ENCODE data around the gene TMEM235. TPM values are rescaled to one million over a fixed set of nuclear protein-coding genes. Genes with fewer than 3 reads are reported as not detected.

The TMEM235 gene
- total RNA-seq, 1 donor from 2014 or later, result not detected

GRCh38 chr17:78214016-78214705 is 17.3 kb upstream of the TMEM235 start, which contains the start of gene BIRC5:
TSS of gene BIRC5 (plus strand) at chr17:78214253. CDS start at chr17:78214317, 64 bp downstream.
- peak; percentile 100 for ATAC-seq
- intact Hi-C loops (cut with DNase I), result no loop called here
- DNase-seq (ENCODE audit: low spot score), result peak; percentile 93

DNA sequence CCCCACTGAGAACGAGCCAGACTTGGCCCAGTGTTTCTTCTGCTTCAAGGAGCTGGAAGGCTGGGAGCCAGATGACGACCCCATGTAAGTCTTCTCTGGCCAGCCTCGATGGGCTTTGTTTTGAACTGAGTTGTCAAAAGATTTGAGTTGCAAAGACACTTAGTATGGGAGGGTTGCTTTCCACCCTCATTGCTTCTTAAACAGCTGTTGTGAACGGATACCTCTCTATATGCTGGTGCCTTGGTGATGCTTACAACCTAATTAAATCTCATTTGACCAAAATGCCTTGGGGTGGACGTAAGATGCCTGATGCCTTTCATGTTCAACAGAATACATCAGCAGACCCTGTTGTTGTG is 16.7 kb upstream of the TMEM235 start:
- no peak for DNase-seq (ENCODE audit: low spot score)
- intact Hi-C loops (cut with DNase I), result no loop called here
- no peak for ATAC-seq

GRCh38 chr17:78219396-78220150 is 11.9 kb upstream of the TMEM235 start:
- ATAC-seq, result no peak
- intact Hi-C loops (cut with DNase I), result no loop called here
- DNase-seq (ENCODE audit: low spot score), result no peak

DNA sequence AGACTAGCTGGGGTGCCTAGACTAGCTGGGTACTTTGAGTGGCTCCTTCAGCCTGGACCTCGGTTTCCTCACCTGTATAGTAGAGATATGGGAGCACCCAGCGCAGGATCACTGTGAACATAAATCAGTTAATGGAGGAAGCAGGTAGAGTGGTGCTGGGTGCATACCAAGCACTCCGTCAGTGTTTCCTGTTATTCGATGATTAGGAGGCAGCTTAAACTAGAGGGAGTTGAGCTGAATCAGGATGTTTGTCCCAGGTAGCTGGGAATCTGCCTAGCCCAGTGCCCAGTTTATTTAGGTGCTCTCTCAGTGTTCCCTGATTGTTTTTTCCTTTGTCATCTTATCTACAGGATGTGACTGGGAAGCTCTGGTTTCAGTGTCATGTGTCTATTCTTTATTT is 8.4 kb upstream of the TMEM235 start:
- no peak for ATAC-seq
- intact Hi-C loops (cut with DNase I), result no loop called here
- DNase-seq (ENCODE audit: low spot score), result no peak

DNA sequence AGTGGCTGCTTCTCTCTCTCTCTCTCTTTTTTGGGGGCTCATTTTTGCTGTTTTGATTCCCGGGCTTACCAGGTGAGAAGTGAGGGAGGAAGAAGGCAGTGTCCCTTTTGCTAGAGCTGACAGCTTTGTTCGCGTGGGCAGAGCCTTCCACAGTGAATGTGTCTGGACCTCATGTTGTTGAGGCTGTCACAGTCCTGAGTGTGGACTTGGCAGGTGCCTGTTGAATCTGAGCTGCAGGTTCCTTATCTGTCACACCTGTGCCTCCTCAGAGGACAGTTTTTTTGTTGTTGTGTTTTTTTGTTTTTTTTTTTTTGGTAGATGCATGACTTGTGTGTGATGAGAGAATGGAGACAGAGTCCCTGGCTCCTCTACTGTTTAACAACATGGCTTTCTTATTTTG is 7.7 kb upstream of the TMEM235 start:
- ATAC-seq (no peak), DNase-seq (ENCODE audit: low spot score) (no peak)
- intact Hi-C loops (cut with DNase I), result no loop called here

DNA sequence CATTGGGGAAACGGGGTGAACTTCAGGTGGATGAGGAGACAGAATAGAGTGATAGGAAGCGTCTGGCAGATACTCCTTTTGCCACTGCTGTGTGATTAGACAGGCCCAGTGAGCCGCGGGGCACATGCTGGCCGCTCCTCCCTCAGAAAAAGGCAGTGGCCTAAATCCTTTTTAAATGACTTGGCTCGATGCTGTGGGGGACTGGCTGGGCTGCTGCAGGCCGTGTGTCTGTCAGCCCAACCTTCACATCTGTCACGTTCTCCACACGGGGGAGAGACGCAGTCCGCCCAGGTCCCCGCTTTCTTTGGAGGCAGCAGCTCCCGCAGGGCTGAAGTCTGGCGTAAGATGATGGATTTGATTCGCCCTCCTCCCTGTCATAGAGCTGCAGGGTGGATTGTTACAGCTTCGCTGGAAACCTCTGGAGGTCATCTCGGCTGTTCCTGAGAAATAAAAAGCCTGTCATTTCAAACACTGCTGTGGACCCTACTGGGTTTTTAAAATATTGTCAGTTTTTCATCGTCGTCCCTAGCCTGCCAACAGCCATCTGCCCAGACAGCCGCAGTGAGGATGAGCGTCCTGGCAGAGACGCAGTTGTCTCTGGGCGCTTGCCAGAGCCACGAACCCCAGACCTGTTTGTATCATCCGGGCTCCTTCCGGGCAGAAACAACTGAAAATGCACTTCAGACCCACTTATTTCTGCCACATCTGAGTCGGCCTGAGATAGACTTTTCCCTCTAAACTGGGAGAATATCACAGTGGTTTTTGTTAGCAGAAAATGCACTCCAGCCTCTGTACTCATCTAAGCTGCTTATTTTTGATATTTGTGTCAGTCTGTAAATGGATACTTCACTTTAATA is 7.0 kb upstream of the TMEM235 start:
- intact Hi-C loops (cut with DNase I), result no loop called here
- no peak for ATAC-seq
- DNase-seq (ENCODE audit: low spot score), result no peak

DNA sequence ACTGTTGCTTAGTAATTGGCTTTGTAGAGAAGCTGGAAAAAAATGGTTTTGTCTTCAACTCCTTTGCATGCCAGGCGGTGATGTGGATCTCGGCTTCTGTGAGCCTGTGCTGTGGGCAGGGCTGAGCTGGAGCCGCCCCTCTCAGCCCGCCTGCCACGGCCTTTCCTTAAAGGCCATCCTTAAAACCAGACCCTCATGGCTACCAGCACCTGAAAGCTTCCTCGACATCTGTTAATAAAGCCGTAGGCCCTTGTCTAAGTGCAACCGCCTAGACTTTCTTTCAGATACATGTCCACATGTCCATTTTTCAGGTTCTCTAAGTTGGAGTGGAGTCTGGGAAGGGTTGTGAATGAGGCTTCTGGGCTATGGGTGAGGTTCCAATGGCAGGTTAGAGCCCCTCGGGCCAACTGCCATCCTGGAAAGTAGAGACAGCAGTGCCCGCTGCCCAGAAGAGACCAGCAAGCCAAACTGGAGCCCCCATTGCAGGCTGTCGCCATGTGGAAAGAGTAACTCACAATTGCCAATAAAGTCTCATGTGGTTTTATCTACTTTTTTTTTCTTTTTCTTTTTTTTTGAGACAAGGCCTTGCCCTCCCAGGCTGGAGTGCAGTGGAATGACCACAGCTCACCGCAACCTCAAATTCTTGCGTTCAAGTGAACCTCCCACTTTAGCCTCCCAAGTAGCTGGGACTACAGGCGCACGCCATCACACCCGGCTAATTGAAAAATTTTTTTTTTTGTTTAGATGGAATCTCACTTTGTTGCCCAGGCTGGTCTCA is 6.2 kb upstream of the TMEM235 start:
- intact Hi-C loops (cut with DNase I), result no loop called here
- ATAC-seq (no peak), DNase-seq (ENCODE audit: low spot score) (no peak)

GRCh38 chr17:78226055-78226758 is 5.2 kb upstream of the TMEM235 start:
- intact Hi-C loops (cut with DNase I), result no loop called here
- no peak for DNase-seq (ENCODE audit: low spot score)
- no peak for ATAC-seq

GRCh38 chr17:78226759-78227454 is 4.5 kb upstream of the TMEM235 start:
- ATAC-seq (no peak), DNase-seq (ENCODE audit: low spot score) (no peak)
- intact Hi-C loops (cut with DNase I), result no loop called here

GRCh38 chr17:78227455-78227916 is 3.9 kb upstream of the TMEM235 start:
- DNase-seq (ENCODE audit: low spot score) (no peak), ATAC-seq (no peak)
- intact Hi-C loops (cut with DNase I), result no loop called here

DNA sequence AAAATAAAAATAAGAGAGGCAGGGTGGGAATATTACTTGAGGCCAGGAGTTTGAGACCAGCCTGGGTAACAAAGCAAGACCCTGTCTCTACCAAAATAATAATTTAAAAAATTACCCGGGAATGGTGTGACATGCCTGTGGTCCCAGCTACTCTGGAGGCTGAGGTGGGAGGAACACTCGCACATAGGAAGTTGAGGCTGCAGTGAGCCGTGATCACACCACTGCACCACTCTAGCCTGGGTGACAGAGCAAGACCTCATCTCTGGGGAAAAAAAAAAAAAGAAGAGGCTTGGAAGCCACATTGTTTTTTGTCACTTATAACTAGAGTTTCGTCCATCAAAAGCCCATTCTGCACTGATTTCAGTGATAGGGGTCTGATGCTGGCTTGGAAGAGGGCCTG is 3.3 kb upstream of the TMEM235 start:
- no peak for ATAC-seq
- no peak for DNase-seq (ENCODE audit: low spot score)
- intact Hi-C loops (cut with DNase I), result no loop called here

DNA sequence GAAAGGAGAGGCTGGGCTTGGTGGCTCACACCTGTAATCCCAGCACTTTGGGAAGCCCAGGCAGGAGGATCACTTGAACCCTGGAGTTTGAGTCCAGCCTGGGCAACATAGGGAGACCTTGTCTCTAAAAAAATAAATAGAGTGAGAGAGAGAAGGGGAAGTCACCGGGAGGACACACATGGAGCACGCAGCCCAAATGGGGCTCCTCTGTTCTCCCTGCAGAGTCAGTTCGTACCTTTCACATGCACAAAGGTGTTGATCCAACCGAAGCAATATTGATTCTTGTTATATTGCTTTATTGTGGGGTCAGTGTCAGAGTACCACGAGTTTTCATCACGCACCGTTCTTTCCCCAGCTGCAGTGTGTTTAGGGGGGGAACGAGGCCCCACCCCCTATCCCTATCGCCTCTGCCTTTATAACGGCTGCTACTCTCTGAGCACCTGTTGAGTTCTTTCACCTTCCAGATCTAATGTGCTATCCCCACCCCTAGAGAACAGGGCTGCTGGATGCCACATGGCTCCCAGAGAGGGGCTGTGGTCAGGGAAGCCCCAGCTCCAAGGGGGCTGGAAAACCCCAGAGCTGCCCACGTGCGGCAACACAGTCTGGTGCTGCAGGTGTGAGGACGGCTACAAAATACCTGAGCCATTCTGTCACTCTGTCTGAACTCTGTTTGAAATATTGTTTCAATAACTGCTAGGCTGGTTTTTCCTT is 1.0 kb upstream of the TMEM235 start:
- intact Hi-C loops (cut with DNase I), result no loop called here
- no peak for ATAC-seq

DNA sequence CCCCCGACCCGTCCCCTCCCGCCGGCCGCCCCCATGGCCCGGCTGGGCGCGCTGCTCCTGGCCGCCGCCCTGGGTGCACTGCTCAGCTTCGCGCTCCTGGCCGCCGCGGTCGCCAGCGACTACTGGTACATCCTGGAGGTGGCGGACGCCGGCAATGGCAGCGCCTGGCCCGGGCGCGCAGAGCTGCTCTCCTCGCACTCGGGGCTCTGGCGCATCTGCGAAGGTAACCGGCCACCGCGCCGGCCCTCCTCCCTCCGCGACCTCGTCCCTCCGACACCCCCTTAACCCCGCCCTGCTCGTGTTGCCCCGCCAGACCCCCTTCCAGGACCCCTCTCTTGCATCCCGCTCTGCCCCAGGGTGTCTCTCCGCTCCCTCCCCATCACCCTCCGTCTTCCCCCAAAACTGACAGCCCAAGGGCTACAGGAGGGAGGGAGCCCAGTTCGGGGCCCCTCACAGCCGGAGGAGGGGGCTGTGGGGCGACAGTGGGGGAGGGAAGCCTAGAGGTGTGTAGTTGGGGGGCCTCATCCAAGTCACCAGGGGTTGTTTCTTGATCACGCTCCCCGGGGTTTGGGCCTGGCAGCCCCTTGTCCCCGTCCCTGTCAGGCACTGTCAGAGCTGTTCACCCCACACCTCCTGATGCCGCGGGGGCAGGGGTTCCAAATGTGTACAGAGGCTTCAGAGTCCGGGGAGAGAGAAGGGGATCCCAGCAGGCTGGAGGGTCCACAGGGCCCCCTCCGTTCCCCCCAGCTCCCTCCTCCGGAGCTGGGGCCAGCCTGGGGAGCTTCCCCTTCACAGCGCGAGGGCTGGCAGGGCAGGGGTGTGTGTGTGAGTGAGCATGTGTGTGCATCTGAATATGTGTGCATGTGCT is 794 bp downstream of the TMEM235 start:
- ATAC-seq (no peak), DNase-seq (ENCODE audit: low spot score) (no peak)
- intact Hi-C loops (cut with DNase I), result no loop called here

More for the DNA sequence above, 1.0 kb upstream of the TMEM235 start:
- no peak for DNase-seq (ENCODE audit: low spot score)

- intact Hi-C loops (cut with DNase I), result no loop called here
- DNase-seq (ENCODE audit: low spot score) (no peak), ATAC-seq (no peak)
These were observed 1.4 kb downstream of the TMEM235 start for GRCh38 chr17:78232859-78233173.

GRCh38 chr17:78233678-78234077 is 2.2 kb downstream of the TMEM235 start:
- DNase-seq (ENCODE audit: low spot score) (no peak), ATAC-seq (no peak)
- intact Hi-C loops (cut with DNase I), result no loop called here

DNA sequence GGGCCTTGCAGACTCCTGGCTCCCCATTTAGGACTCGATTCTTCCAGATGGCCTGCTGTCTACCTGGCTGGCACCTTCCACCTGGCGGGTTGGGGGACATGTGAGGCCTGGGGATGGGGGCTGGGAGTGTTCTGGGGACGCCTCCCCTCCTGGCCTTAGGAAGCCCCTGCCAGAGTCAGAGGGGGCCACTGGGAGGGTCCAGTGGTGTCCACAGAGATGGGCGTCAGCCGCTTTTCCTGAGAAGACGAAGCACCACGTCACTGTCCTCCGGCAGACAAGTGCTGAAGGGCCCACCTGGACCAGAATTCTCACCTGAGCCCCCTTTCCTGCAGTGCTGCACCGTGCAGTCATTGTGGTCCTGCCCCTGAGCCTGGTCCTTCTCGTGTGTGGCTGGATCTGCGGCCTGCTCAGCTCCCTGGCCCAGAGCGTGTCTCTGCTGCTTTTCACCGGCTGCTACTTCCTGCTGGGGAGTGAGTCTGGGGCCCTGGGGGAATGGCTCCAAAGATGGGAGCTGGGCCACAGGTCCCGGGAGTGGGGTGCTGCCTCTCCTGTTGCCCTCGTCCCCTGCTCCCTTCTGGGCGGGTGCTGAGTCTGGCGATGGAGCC is 2.9 kb downstream of the TMEM235 start:
- DNase-seq (ENCODE audit: low spot score) (no peak), ATAC-seq (no peak)
- intact Hi-C loops (cut with DNase I), result no loop called here
